Testis (tissue), 3 donors: ENCODE results near the gene YBEY. TPM values are rescaled to one million over a fixed set of nuclear protein-coding genes. Genes with fewer than 3 reads are reported as not detected.

Source experiments
- DNase-seq: peaks from one replicate; pipeline ENCODE4 v3.0.0-alpha.2; 2019
- H3K27ac ChIP-seq, 2 donors: fragments of 200-600 bp; sonication (generic); one replicate each; pipeline ENCODE4 v1.5.1; 2019
- H3K27me3 ChIP-seq: fragments of 200-600 bp; sonication (generic); one replicate; pipeline ENCODE4 v1.5.1; 2019
- H3K36me3 ChIP-seq: fragments of 200-600 bp; sonication (generic); one replicate; pipeline ENCODE4 v1.5.1; 2017; ENCODE audit warnings: low read depth; ENCODE audit errors: missing control alignments
- H3K4me1 ChIP-seq: fragments of 200-600 bp; sonication (generic); one replicate; pipeline ENCODE4 v1.5.1; 2019
- H3K4me3 ChIP-seq, 2 donors: fragments of 200-600 bp; sonication (generic); one replicate each; pipeline ENCODE4 v1.5.1; 2017 to 2019
- H3K9me3 ChIP-seq: fragments of 200-600 bp; sonication (generic); one replicate; pipeline ENCODE4 v1.5.1; 2017
- POLR2A ChIP-seq: fragments of 450-650 bp; IDR thresholded peaks from one replicate; pipeline ENCODE4 v1.6.1; 2017; ENCODE audit warnings: antibody characterized with exemption, mild to moderate bottlenecking, moderate library complexity
- WGBS, 2 donors: methylation state at CpG; one replicate each; pipeline ENCODE4 v1.1.5; 2018; 5-methylcytosine and 5-hydroxymethylcytosine counted together
- intact Hi-C: fragments of 100-400 bp; cut with DNase I; formaldehyde crosslinking; loops from one replicate; pipeline ENCODE4 v1.15.1; 2023; ENCODE audit warnings: low total_unique reads
- polyA plus RNA-seq: library from polyadenylated mRNA; stranded (reverse); fragments of 350-450 nt; fragmentation: Illumina TruSeq; extraction: RNeasy Lipid Tissue Mini Kit (QIAGEN cat#74804); gene quantifications from one replicate; pipeline ENCODE4 v1.2.3, GENCODE V29; 2014; ENCODE audit warnings: low read depth, low replicate concordance; ENCODE audit not compliant: insufficient read depth
- total RNA-seq, 2 donors: library from RNA; depleted of rRNA; stranded (reverse); fragments of >200 nt; gene quantifications; one replicate each; pipeline ENCODE4 v1.2.3, GENCODE V29; 2016
- TF ChIP-seq, protein P1 (sequence below), 3 experiments: fragments of 450-650 bp in 2 of 3; fragments of 200-600 bp in 1 of 3; sonication (generic) in 1 of 3; IDR thresholded peaks; one replicate each; pipeline ENCODE4 v1.5.1; 2016 to 2019; ENCODE audit warnings: antibody characterized with exemption in 3 of 3, mild to moderate bottlenecking in 2 of 3, moderate library complexity in 1 of 3

The YBEY gene
- total and polyA plus RNA-seq, 3 donors from 2014 or later = 50.7 to 141 (median 55.0) TPM

- WGBS, 2 donors = 97% methylated on average over 3 of the region's 3 CpGs
- no peak overlapping the region for H3K4me3 ChIP-seq
- no peak overlapping the region for H3K27ac ChIP-seq
- DNase-seq = no peak
- no peak for TF ChIP-seq POLR2A
- TF ChIP-seq, protein P1, sequence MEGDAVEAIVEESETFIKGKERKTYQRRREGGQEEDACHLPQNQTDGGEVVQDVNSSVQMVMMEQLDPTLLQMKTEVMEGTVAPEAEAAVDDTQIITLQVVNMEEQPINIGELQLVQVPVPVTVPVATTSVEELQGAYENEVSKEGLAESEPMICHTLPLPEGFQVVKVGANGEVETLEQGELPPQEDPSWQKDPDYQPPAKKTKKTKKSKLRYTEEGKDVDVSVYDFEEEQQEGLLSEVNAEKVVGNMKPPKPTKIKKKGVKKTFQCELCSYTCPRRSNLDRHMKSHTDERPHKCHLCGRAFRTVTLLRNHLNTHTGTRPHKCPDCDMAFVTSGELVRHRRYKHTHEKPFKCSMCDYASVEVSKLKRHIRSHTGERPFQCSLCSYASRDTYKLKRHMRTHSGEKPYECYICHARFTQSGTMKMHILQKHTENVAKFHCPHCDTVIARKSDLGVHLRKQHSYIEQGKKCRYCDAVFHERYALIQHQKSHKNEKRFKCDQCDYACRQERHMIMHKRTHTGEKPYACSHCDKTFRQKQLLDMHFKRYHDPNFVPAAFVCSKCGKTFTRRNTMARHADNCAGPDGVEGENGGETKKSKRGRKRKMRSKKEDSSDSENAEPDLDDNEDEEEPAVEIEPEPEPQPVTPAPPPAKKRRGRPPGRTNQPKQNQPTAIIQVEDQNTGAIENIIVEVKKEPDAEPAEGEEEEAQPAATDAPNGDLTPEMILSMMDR (IDR thresholded peaks at IDR 0.05) = no peak
- intact Hi-C loops = no loop called here
- no peaks in the 10 kb centered on the region for H3K9me3 ChIP-seq
- H3K4me1 ChIP-seq = no peaks in the 10 kb centered on the region
- no peaks in the 10 kb centered on the region for H3K36me3 ChIP-seq
- no peaks in the 10 kb centered on the region for H3K27me3 ChIP-seq
Measured at GRCh38 chr21:46247699-46248421, 38.3 kb upstream of the YBEY start.

DNA sequence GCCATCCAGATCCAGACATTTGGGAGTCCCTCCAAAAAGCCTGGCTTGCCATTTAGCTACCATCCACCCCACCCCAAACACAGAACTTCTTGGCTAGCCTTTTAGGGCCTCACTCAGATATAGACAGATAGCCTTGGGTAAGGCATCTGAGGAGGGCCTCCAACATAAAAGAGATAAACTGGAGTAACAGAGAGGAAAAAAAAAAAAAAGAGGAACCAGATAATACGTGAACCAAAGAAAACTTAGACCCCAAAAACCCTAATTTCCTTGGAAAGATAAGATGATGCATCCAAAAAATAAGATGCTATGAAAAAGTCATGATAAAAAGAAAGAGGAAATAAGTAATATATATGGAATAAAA is 37.7 kb upstream of the YBEY start:
- no peak for DNase-seq
- H3K4me1 ChIP-seq = no peaks in the 10 kb centered on the region
- H3K9me3 ChIP-seq = no peaks in the 10 kb centered on the region
- H3K27me3 ChIP-seq = no peaks in the 10 kb centered on the region
- 80 to 91% methylated on average over 1 of the region's 1 CpG for WGBS, 2 donors
- TF ChIP-seq, protein P1 (IDR thresholded peaks at IDR 0.05) = no peak
- TF ChIP-seq POLR2A = no peak
- no peaks in the 10 kb centered on the region for H3K36me3 ChIP-seq
- intact Hi-C loops = no loop called here
- H3K27ac ChIP-seq = no peak overlapping the region
- H3K4me3 ChIP-seq = no peak overlapping the region

DNA sequence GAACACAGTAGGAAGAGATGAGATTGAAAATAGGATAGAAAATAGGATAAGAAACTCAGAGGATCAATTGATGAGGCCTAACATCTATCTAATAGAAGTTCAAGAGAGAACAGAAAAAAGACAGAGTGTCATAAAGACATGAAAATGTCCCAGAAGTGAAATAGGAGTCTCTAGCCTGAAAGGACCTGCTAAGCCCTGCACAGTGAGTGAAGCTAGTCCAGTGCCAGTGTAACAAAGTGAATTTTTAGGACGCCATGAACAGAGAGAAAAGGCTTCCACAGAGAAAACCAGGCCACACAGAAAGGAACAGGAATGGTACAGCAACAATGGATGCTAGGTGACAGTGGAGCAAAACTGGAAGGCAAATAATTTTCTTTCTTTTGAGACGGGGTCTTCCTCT is 37.3 kb upstream of the YBEY start:
- H3K27ac ChIP-seq = no peak overlapping the region
- intact Hi-C loops = no loop called here
- TF ChIP-seq, protein P1 (IDR thresholded peaks at IDR 0.05) = no peak
- no peak for TF ChIP-seq POLR2A
- no peak overlapping the region for H3K4me3 ChIP-seq
- DNase-seq = no peak
- no peaks in the 10 kb centered on the region for H3K9me3 ChIP-seq
- H3K36me3 ChIP-seq = no peaks in the 10 kb centered on the region
- H3K27me3 ChIP-seq = no peaks in the 10 kb centered on the region
- no peaks in the 10 kb centered on the region for H3K4me1 ChIP-seq
- 93 to 98% methylated on average over 2 of the region's 2 CpGs for WGBS, 2 donors

DNA sequence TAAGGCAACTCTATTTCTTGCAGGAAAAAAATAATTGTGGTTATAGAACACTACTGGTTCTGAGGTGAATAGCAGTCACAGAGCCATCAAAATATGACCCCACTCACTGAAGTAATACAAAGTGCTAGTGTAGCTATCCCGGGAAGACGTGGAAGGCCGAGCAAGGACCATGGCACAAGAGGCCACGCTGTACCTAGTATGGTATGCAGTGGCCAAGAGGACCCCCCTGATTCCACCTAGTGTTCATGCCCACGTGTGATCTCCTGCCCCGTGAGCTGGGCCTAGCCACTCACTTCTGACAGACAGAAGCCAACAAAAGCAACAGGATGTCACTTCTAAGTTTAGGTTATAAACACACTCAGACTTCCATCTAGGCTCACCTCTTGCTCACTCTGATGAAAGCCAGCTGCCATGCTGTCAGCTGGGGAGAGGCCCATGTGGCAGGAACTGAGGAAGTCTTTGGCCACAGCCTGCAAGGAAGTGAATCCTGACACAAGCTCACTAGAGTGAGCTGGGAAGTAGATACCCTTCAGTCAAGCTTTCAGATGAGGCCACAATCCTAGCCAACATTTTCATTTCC is 35.9 kb upstream of the YBEY start:
- no peak for TF ChIP-seq POLR2A
- TF ChIP-seq, protein P1 (IDR thresholded peaks at IDR 0.05) = no peak
- no peak overlapping the region for H3K4me3 ChIP-seq
- H3K4me1 ChIP-seq = no peaks in the 10 kb centered on the region
- no peaks in the 10 kb centered on the region for H3K9me3 ChIP-seq
- intact Hi-C loops = no loop called here
- 90% methylated on average over 6 of the region's 6 CpGs for WGBS, 2 donors
- no peaks in the 10 kb centered on the region for H3K27me3 ChIP-seq
- no peak overlapping the region for H3K27ac ChIP-seq
- no peak for DNase-seq
- H3K36me3 ChIP-seq = no peaks in the 10 kb centered on the region

DNA sequence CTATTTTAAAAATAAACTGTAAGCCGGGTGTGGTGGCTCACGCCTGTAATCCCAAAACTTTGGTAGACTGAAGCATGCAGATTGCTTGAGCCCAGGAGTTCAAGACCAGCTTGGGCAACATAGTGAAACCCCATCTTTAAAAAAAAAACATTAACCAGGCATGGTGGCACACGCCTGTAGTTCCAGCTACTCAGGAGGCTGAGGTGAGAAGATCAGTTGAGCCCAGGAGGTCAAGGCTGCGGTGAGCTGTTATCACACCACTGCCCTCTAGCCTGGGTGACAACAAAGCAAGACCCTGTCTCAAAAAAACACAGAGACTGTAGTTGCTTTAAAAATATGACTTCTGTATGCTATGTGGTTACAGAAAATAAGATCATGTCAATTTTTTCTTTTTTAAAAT is 33.3 kb upstream of the YBEY start:
- no peak for TF ChIP-seq POLR2A
- TF ChIP-seq, protein P1 (IDR thresholded peaks at IDR 0.05) = no peak
- no peaks in the 10 kb centered on the region for H3K4me1 ChIP-seq
- no peaks in the 10 kb centered on the region for H3K36me3 ChIP-seq
- no peaks in the 10 kb centered on the region for H3K27me3 ChIP-seq
- 89 to 91% methylated on average over 4 of the region's 4 CpGs for WGBS, 2 donors
- no peak for DNase-seq
- no peak overlapping the region for H3K27ac ChIP-seq
- intact Hi-C loops = no loop called here
- no peaks in the 10 kb centered on the region for H3K9me3 ChIP-seq
- no peak overlapping the region for H3K4me3 ChIP-seq
